Karpas-422 (cell line): ENCODE measurements around the gene C11orf91. TPM values are rescaled to one million over a fixed set of nuclear protein-coding genes. Genes with fewer than 3 reads are reported as not detected.

ENCODE experiments used
- DNase-seq: peaks from one replicate; pipeline ENCODE4 v3.0.0-alpha.2; 2015
- H2AFZ ChIP-seq: fragments of 200-600 bp; sonication (generic); 2 replicates; pipeline ENCODE4 v1.6.1; 2014; ENCODE audit warnings: antibody characterized with exemption, low read length, mixed read lengths
- H3K27ac ChIP-seq: fragments of 200-600 bp; sonication (generic); 2 replicates; pipeline ENCODE4 v1.5.1; 2014; ENCODE audit warnings: mild to moderate bottlenecking, low read length, moderate library complexity
- H3K27me3 ChIP-seq: fragments of 200-600 bp; sonication (generic); 2 replicates; pipeline ENCODE4 v1.6.1; 2014; ENCODE audit warnings: low read length, mixed read lengths
- H3K36me3 ChIP-seq: fragments of 200-600 bp; sonication (generic); 2 replicates; pipeline ENCODE4 v1.6.1; 2014; ENCODE audit warnings: low read length, mixed read lengths; ENCODE audit not compliant: insufficient read depth
- H3K4me1 ChIP-seq: fragments of 200-600 bp; sonication (generic); 2 replicates; pipeline ENCODE4 v1.6.1; 2014; ENCODE audit warnings: mild to moderate bottlenecking, low read length, mixed read lengths
- H3K4me2 ChIP-seq: fragments of 200-600 bp; sonication (generic); 2 replicates; pipeline ENCODE4 v1.6.1; 2014; ENCODE audit warnings: low read length, low read depth, mild to moderate bottlenecking; ENCODE audit not compliant: poor library complexity, severe bottlenecking
- H3K4me3 ChIP-seq: fragments of 200-600 bp; sonication (generic); 2 replicates; pipeline ENCODE4 v1.5.1; 2014; ENCODE audit warnings: mild to moderate bottlenecking, antibody characterized with exemption, low read length, mixed read lengths
- H3K79me2 ChIP-seq: fragments of 200-600 bp; sonication (generic); 2 replicates; pipeline ENCODE4 v1.6.1; 2014; ENCODE audit warnings: mild to moderate bottlenecking, low read length, mixed read lengths
- H3K9ac ChIP-seq: fragments of 200-600 bp; sonication (generic); 2 replicates; pipeline ENCODE4 v1.6.0; 2014; ENCODE audit warnings: low read length
- H3K9me2 ChIP-seq: fragments of 200-600 bp; sonication (generic), shearing (Covaris generic); replicated peaks from 2 replicates; pipeline ENCODE4 v1.6.0; 2014; ENCODE audit warnings: mild to moderate bottlenecking, low read length, moderate library complexity; ENCODE audit not compliant: insufficient read depth
- H3K9me3 ChIP-seq: fragments of 300-700, 200-600 bp; sonication (generic); 2 replicates; pipeline ENCODE4 v1.6.1; 2014; ENCODE audit warnings: low read length, mixed read lengths
- H4K20me1 ChIP-seq: fragments of 200-600 bp; sonication (generic); 2 replicates; pipeline ENCODE4 v1.6.1; 2014; ENCODE audit warnings: mild to moderate bottlenecking, antibody characterized with exemption, low read length, low read depth; ENCODE audit not compliant: insufficient read depth
- total RNA-seq: library from RNA; depleted of rRNA; stranded (reverse); fragments of >200 nt; shearing (Covaris generic); gene quantifications from 2 replicates; pipeline ENCODE4 v1.2.3, GENCODE V29; 2014; ENCODE audit warnings: low replicate concordance

The C11orf91 gene
- total RNA-seq, 1 experiment from 2014 or later: not detected

DNA sequence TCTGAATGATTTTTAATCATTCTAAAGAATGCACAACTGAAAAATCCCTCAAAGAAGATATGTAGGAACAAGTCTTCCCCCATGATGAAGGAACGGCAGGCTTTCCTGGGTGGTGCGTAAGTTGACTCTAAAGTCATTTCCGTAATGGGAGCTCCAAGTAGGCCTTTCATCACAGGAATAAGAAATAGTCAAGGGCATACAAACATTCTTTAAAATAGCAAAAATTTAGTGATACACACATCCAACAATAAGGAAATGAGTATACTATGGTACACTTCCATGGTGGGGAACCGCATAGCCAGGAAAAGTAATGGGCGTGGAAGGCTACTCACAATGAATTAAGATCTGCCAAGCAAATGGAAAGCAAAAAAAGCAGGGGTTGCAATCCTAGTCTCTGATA is 24.9 kb upstream of the C11orf91 start:
- Histone ChIP-seq H3K4me2 (no peak overlapping the region), H3K79me2 (no peaks in the 10 kb centered on the region), H2AFZ (no peak overlapping the region), H3K36me3 (no peaks in the 10 kb centered on the region), H3K9me3 (no peaks in the 10 kb centered on the region), H3K4me1 (no peaks in the 10 kb centered on the region), H3K27me3 (no peaks in the 10 kb centered on the region), H3K27ac (no peak overlapping the region), H4K20me1 (no peaks in the 10 kb centered on the region), H3K9me2 (no peaks in the 10 kb centered on the region), H3K9ac (no peak overlapping the region), H3K4me3 (no peak overlapping the region)
- DNase-seq: no peak

DNA sequence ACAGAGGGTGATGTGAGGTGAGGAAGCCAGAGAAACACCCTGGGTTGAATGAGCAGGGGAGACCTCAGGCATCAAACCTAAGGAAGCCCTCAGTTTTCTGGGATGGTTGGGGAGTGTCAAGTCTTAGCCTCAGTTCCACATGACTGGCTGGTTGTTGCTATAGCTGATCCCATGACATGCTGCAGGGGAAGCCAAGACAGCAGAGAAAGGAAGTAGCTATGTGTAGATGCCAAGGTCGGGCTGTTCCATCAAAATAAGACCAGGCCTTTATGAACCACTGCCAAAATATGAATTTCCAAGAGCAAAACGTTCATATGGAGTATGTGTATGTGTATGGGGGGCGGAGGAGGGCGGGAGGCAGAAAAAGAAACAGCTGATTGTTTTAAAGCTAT is 24.0 kb upstream of the C11orf91 start:
- no peaks in the 10 kb centered on the region for H4K20me1 ChIP-seq
- no peak overlapping the region for H3K4me2 ChIP-seq
- H3K27me3 ChIP-seq: no peaks in the 10 kb centered on the region
- no peak overlapping the region for H3K4me3 ChIP-seq
- no peaks in the 10 kb centered on the region for H3K9me3 ChIP-seq
- no peaks in the 10 kb centered on the region for H3K9me2 ChIP-seq
- no peak for DNase-seq
- no peaks in the 10 kb centered on the region for H3K4me1 ChIP-seq
- H3K27ac ChIP-seq: no peak overlapping the region
- H3K36me3 ChIP-seq: no peaks in the 10 kb centered on the region
- H3K9ac ChIP-seq: no peak overlapping the region
- no peaks in the 10 kb centered on the region for H3K79me2 ChIP-seq
- H2AFZ ChIP-seq: no peak overlapping the region

DNA sequence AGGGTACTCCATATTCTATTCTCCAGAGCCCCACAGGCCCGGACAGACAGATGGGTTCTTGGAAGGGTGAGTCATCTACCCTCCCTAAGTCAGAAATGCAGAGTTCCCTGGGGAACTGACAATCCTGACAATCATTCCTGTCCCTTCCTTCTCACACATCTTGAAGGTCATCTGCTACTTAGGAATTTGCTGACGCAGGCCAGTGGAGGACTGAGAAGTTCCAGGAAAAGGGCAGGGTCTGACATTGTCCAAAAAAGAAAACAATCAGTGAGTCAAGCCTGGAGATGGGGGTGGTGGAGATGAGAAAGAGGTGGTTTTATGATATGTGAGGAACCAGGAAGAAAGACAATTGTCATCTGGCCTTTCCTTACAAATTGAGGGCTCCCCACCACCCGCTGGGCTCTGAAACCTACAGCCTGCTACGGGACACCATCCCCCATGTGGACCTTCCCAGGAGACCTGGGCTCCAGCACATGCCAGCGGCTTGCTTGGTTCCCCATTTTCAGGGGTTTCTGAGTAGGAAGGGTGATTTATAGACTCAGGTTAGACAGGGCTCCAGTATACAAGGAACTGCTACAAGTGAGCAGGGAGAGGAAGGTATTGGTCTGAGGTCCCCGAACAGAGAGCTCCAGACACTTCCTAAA is 22.7 kb upstream of the C11orf91 start:
- no peaks in the 10 kb centered on the region for H3K79me2 ChIP-seq
- H3K4me2 ChIP-seq: no peak overlapping the region
- H3K4me1 ChIP-seq: no peaks in the 10 kb centered on the region
- DNase-seq: no peak
- H3K4me3 ChIP-seq: no peak overlapping the region
- H3K27me3 ChIP-seq: no peaks in the 10 kb centered on the region
- H3K36me3 ChIP-seq: no peaks in the 10 kb centered on the region
- H3K27ac ChIP-seq: no peak overlapping the region
- no peak overlapping the region for H2AFZ ChIP-seq
- no peak overlapping the region for H3K9ac ChIP-seq
- H4K20me1 ChIP-seq: no peaks in the 10 kb centered on the region
- H3K9me3 ChIP-seq: no peaks in the 10 kb centered on the region
- H3K9me2 ChIP-seq: no peaks in the 10 kb centered on the region

DNA sequence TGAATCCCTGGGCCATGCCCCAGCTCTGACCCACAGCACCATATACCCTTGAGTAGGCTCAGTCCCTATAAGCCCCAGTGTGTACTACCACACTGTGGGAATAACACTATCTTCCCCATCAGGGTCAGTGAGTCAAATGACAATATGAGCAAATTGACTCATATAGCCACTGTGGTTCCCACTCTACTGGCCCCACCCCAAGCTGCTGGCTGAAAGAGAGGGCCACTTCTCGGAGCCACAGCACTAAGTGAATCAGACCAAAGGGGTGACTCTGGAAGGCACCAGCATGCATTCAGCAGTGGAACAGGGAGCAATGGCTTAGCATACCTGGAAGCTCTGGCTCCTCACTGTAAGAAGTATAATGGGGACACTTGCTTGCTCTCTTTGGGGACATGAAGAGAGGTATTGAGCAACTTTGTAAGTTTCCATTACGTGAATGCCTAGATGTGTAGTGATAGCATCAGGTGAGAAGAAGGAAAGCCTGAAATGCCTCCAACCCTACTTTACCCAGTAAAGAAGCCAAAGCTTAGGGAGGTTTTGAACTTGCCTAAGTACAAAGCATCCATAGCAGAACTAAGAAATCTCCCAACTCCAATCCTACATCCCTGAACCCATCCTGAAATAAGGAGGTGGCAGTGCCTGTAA is 22.1 kb upstream of the C11orf91 start:
- no peaks in the 10 kb centered on the region for H3K36me3 ChIP-seq
- no peak overlapping the region for H3K4me3 ChIP-seq
- H3K9me2 ChIP-seq: no peaks in the 10 kb centered on the region
- H3K79me2 ChIP-seq: no peaks in the 10 kb centered on the region
- H2AFZ ChIP-seq: no peak overlapping the region
- H3K9ac ChIP-seq: no peak overlapping the region
- no peak overlapping the region for H3K27ac ChIP-seq
- H4K20me1 ChIP-seq: no peaks in the 10 kb centered on the region
- H3K4me2 ChIP-seq: no peak overlapping the region
- H3K4me1 ChIP-seq: no peaks in the 10 kb centered on the region
- no peaks in the 10 kb centered on the region for H3K27me3 ChIP-seq
- no peaks in the 10 kb centered on the region for H3K9me3 ChIP-seq
- DNase-seq: no peak

DNA sequence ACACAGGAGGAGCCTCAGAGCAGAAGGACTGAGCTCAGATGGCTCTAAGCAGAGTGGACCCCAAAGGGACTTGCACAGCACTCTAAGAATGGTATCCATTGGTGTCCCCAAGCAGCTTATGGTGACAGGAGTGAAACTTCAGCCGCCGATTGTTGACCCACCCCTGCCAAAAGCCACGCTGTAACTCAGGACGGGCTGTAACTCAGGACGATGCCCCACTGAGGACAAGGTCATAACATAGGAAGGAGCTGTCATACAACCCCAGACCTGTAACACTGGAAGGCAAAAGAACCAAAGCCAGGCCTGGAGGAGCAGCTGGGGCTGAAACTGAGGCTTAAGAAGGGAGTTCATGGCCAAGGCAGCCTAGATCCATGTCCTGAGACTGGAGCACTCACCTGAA is 21.4 kb upstream of the C11orf91 start:
- H3K4me1 ChIP-seq: no peaks in the 10 kb centered on the region
- no peak overlapping the region for H3K27ac ChIP-seq
- H3K4me3 ChIP-seq: no peak overlapping the region
- H3K9me3 ChIP-seq: no peaks in the 10 kb centered on the region
- H3K9ac ChIP-seq: no peak overlapping the region
- H3K79me2 ChIP-seq: no peaks in the 10 kb centered on the region
- no peaks in the 10 kb centered on the region for H3K36me3 ChIP-seq
- no peaks in the 10 kb centered on the region for H4K20me1 ChIP-seq
- no peak for DNase-seq
- H3K27me3 ChIP-seq: no peaks in the 10 kb centered on the region
- no peaks in the 10 kb centered on the region for H3K9me2 ChIP-seq
- no peak overlapping the region for H3K4me2 ChIP-seq
- no peak overlapping the region for H2AFZ ChIP-seq

DNA sequence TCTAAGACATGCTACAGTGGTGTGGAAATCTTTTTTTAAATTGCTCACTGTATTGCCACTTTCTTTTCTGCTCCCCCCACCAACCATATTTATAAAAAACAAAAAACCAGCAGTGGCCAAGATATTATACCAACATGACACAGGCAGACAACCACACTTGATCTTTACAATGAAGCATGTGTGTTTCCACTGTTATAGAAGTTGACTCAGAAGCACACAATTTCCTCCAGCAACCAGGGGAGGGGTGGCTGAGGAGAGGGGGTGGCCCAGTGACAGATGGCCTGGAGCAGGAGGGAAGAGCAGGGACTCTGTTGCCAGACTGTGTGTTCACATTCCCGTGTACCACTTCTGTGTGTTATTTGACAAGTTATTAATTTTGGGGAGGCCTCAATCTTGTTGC is 20.8 kb upstream of the C11orf91 start:
- Histone ChIP-seq H3K4me2 (no peak overlapping the region), H3K27ac (no peak overlapping the region), H2AFZ (no peak overlapping the region), H3K9me3 (no peaks in the 10 kb centered on the region), H3K9me2 (no peaks in the 10 kb centered on the region), H3K4me3 (no peak overlapping the region), H4K20me1 (no peaks in the 10 kb centered on the region), H3K9ac (no peak overlapping the region), H3K27me3 (no peaks in the 10 kb centered on the region), H3K36me3 (no peaks in the 10 kb centered on the region), H3K79me2 (no peaks in the 10 kb centered on the region), H3K4me1 (no peaks in the 10 kb centered on the region)
- DNase-seq: no peak

DNA sequence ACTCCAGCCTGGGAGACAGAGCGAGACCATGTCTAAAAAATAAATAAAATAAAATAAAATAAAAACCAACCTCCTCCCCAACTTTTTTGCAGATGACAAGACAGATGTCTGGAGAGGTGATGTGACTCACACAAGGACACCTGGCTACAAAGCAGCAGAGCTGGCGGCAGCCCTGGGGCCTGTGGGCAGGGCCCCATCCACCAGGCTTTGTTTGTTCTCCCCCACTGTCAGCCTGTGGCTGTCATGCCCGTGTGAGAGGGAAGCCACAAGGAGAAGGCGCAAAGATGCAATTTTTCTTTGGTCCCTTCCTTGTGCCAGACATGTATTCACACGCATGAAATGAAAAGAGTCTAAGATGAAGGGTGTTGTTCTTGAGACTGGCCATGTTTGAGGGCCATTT is 19.0 kb upstream of the C11orf91 start:
- Histone ChIP-seq H3K27ac (no peak overlapping the region), H3K36me3 (no peaks in the 10 kb centered on the region), H3K4me1 (no peaks in the 10 kb centered on the region), H3K4me2 (no peak overlapping the region), H3K79me2 (no peaks in the 10 kb centered on the region), H4K20me1 (no peaks in the 10 kb centered on the region), H3K9me2 (no peaks in the 10 kb centered on the region), H2AFZ (no peak overlapping the region), H3K9ac (no peak overlapping the region), H3K4me3 (no peak overlapping the region), H3K27me3 (no peaks in the 10 kb centered on the region), H3K9me3 (no peaks in the 10 kb centered on the region)
- DNase-seq: no peak

DNA sequence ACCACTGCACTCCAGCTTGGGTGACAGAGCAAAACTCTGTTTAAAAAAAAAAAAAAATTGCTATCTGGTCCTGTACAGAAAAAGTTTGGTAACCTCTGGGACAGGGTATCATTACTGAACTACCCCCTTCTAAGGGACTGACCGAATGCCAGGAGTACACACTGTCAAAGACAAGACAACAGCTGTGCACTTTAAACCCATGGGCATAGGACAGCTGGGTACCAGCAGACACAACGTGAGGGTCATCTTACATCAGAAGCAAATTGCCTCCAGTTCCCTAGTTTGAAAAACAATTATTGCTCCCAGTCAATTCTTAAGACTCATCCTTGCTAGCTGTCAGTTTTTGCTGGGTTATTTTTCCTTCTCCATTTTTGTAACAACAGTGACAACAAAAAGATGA is 17.8 kb upstream of the C11orf91 start:
- Histone ChIP-seq H3K9ac (no peak overlapping the region), H3K4me1 (no peaks in the 10 kb centered on the region), H3K27ac (no peak overlapping the region), H3K4me3 (no peak overlapping the region), H4K20me1 (no peaks in the 10 kb centered on the region), H3K9me2 (no peaks in the 10 kb centered on the region), H2AFZ (no peak overlapping the region), H3K9me3 (no peaks in the 10 kb centered on the region), H3K79me2 (no peaks in the 10 kb centered on the region), H3K4me2 (no peak overlapping the region), H3K36me3 (no peaks in the 10 kb centered on the region), H3K27me3 (no peaks in the 10 kb centered on the region)
- DNase-seq: no peak
